ENCODE data around the gene CDK1.
"Not testable (repeated sequence)": the region's sequence is repeated elsewhere in the genome, so short reads cannot be mapped to it uniquely, and the experiment has no call there.

Gene CDK1

GRCh38 chr10:60817398-60817805, 39.1 kb downstream of the CDK1 start:
- FAIRE-seq: no peak

DNA sequence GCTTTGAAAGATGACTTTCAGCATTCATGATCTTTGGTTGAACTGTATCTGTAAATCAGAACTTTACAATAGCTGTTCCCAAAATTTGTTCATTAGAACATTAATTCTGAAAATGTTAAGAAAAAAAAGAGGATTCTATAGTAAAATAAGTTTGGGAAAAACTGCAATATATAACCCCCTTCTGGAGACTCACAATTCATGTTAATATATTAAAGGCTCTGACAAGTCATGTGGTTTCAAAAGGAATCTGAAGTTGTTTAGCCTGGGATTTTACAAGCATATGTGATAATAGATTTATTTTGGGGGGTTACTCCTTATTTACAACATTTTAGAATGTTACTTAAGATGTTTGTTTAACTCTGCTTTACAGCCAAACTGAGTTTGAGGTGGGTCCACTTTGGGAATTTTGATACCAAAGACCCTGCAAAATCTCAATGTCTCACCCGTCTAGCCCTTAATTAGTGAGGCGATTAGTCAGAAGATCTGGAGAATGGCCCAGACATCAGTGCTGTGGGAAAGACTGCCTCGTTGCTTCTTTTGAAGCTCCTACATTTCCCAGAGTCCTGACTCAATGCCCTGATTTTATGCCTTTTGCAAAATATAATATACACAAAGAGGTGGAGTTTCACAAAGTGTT, 40.0 kb downstream of the CDK1 start:
- peak; percentile 68 for FAIRE-seq

GRCh38 chr10:60819271-60819670, 41.0 kb downstream of the CDK1 start:
- FAIRE-seq: no peak

DNA sequence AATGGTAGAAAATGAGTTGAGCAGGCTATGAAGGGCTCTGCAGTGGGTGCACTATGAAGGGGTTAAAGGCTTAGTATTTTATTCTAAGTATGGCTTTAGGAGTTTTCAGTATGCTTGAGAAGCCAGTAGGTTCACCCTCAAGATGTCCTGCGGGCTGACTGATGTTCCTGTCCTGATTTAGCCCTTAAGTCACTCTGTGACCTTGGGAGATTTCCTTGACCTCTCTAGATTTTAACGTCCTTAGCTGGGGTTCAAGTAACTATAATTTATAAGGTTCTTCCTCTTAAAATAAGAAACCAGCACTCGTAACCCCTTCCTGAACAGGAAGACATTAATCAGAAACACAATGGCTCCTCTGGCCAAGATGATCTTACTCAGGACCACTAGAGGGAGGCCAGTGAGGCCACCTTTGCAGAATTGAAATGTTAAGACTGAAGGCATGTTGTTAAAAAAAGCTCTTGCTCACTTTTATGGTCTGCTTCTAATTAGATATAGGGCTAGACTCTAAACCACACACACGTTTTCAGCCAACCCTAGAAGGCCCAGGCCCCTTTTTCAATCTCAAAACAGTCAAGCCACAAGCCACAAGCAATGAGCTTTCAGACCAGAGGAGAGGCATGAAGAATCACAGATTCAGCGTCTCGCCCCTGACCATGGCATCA, 41.9 kb downstream of the CDK1 start:
- no peak for FAIRE-seq

- no peak for FAIRE-seq
These were observed 43.4 kb downstream of the CDK1 start for GRCh38 chr10:60821656-60822055.

DNA sequence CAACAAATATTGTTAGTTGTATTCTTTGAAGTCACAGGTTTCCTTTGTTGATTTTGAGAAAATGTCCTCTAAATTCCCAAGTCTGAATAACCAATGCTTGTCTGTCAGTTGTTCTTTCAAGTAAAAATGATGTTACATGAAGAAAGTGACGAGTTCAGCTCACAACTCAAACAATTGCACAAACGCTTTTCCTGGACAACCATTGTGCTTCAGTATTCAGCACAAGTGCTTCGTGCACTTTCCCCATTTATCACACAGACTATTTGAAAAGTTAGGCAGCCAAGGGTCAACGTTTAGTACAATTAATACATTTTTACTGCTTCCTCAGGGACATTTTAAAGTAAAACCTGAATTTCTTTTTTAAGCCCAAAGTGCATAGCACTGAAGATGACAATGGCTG, 44.5 kb downstream of the CDK1 start:
- peak; percentile 53 for FAIRE-seq

DNA sequence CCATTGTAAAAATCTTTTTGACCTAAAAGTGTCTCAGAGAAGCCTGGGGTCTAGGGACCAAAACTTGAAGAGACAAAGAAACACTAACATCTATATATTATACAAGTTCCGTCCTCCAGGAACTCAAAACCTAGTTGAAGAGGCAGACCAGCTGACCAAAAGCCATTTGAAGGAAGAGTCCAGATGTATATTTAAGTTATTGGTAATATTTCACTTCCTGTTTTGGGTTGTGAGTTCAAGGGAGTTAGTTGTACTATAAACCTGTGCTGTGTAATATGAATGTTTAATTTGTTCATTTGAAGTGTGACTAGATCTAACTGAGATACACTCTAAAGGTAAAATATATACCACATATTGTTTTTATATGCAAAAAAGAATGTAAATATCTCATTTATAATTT, 45.0 kb downstream of the CDK1 start:
- no peak for FAIRE-seq

GRCh38 chr10:60825520-60825919, 47.2 kb downstream of the CDK1 start:
- no peak for FAIRE-seq

DNA sequence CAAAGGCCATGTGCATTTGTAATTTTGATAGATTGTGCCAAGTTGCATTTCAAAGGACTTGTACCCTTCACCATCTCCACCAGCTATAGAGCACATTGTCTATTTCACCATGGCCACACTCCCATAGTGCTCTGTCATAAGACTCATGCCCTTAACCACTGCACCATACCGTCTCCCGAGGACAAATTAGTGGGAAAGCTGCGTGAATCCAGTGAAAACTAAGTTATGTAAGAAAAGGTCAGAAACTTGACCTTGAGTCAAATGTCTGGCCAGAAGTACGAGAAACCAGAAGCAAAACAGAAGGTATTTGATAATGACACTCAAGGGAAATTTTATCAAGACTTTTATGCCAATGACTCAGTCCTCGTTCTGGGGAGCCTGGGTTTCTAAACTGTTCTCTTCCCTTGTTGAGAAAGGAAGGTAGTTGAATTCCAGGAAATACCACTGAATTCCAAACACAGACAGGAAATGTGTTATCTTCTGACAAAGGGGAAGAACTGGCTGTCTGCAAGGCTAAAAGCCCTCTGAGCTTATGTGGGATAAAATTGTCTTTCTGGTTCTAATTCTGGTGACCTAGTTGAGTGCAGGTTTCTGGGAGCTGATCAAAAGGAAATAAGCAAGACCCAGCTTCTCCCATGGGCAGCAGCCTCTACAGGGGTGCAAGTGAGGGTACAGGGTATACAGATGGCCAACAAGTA, 49.7 kb downstream of the CDK1 start:
- FAIRE-seq: no peak

GRCh38 chr10:60828489-60828852, 50.2 kb downstream of the CDK1 start:
- no peak for FAIRE-seq

GRCh38 chr10:60832136-60832535, 53.9 kb downstream of the CDK1 start:
- FAIRE-seq: not testable (repeated sequence)

- FAIRE-seq: no peak
These were observed 56.1 kb downstream of the CDK1 start for GRCh38 chr10:60834401-60834800.

DNA sequence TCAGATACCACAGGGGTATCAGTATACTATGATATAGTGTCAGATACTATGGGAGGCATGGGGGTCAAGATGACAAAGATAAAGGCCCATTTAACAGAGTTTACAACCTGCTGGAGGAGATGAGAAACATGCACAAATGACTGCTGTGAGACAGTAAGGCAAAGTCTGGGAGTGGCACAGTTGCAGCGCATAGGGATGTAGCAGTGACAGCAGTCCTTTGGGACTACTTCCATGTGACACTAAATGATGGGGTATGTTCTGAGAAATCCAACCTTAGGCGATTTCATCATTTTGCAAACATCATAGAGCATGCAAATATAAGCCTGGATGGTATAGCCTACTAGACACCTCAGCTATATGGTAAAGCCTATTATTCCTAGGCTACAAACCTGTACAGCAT, 56.8 kb downstream of the CDK1 start:
- FAIRE-seq: no peak

- not testable (repeated sequence) for FAIRE-seq
These were observed 62.9 kb downstream of the CDK1 start for GRCh38 chr10:60841227-60841626.

- no peak for FAIRE-seq
These were observed 64.4 kb downstream of the CDK1 start for GRCh38 chr10:60842694-60843093.
